22Rv1 (cell line): ENCODE data around the gene SMARCE1.

Experiments
- ZFX ChIP-seq: fragments of 450-650 bp; IDR thresholded peaks from 2 replicates; pipeline ENCODE4 v1.6.1; 2017; ENCODE audit warnings: antibody characterized with exemption, borderline replicate concordance
- TF ChIP-seq, protein P1 (sequence below): fragments of 450-650 bp; IDR thresholded peaks from 2 replicates; pipeline ENCODE4 v1.5.1; 2017; ENCODE audit warnings: mild to moderate bottlenecking

DNA sequence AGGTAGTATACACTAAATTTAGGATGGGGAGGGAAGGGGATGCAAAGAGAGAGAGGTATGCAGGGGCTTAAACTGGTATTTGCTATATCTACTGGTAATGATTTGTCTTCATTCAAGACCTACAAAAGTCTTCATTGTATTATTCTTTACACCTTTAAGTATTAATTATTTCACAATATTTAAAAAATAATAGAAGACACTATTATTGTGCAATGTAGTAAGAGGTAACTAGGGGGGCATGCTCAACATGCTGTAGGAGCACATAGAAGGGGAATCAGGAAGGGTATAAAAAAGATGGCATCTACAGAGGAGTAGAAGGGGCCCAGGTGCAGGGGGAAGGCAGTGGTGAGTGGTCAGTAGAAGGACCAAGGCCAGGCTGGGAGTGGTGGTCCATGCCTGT lies 67.5 kb downstream of the SMARCE1 start:
- TF ChIP-seq, protein P1, sequence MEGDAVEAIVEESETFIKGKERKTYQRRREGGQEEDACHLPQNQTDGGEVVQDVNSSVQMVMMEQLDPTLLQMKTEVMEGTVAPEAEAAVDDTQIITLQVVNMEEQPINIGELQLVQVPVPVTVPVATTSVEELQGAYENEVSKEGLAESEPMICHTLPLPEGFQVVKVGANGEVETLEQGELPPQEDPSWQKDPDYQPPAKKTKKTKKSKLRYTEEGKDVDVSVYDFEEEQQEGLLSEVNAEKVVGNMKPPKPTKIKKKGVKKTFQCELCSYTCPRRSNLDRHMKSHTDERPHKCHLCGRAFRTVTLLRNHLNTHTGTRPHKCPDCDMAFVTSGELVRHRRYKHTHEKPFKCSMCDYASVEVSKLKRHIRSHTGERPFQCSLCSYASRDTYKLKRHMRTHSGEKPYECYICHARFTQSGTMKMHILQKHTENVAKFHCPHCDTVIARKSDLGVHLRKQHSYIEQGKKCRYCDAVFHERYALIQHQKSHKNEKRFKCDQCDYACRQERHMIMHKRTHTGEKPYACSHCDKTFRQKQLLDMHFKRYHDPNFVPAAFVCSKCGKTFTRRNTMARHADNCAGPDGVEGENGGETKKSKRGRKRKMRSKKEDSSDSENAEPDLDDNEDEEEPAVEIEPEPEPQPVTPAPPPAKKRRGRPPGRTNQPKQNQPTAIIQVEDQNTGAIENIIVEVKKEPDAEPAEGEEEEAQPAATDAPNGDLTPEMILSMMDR = no peak
- no peak for TF ChIP-seq ZFX
